Omental fat pad (tissue), 4 donors: ENCODE results near the gene ZNF83. TPM values are rescaled to one million over a fixed set of nuclear protein-coding genes. Genes with fewer than 3 reads are reported as not detected.
"Not testable (repeated sequence)": the region's sequence is repeated elsewhere in the genome, so short reads cannot be mapped to it uniquely, and the experiment has no call there.

Experiments used
- ATAC-seq: fragments of 150-250 bp; one replicate; pipeline ENCODE4 v1.9.1; 2016; ENCODE audit warnings: mild to moderate bottlenecking, moderate library complexity; ENCODE audit not compliant: low FRiP score
- DNase-seq: peaks from one replicate; pipeline ENCODE4 v3.0.0-alpha.2; 2019; ENCODE audit warnings: low spot score
- total RNA-seq, 4 donors: library from RNA; depleted of rRNA; stranded (reverse); fragments of >200 nt; gene quantifications; one replicate each; pipeline ENCODE4 v1.1.0, GENCODE V29; 2016
- TF ChIP-seq, protein P1 (sequence below), 3 donors: fragments of 450-650 bp; IDR thresholded peaks; one replicate each; pipeline ENCODE4 v1.5.1; 2016 to 2017; ENCODE audit warnings: antibody characterized with exemption in 3 of 3, mild to moderate bottlenecking in 3 of 3, moderate library complexity in 2 of 3

The ZNF83 gene
- total RNA-seq, result 10 to 100 TPM; 38.7 to 62.3 (median 51.8) TPM

DNA sequence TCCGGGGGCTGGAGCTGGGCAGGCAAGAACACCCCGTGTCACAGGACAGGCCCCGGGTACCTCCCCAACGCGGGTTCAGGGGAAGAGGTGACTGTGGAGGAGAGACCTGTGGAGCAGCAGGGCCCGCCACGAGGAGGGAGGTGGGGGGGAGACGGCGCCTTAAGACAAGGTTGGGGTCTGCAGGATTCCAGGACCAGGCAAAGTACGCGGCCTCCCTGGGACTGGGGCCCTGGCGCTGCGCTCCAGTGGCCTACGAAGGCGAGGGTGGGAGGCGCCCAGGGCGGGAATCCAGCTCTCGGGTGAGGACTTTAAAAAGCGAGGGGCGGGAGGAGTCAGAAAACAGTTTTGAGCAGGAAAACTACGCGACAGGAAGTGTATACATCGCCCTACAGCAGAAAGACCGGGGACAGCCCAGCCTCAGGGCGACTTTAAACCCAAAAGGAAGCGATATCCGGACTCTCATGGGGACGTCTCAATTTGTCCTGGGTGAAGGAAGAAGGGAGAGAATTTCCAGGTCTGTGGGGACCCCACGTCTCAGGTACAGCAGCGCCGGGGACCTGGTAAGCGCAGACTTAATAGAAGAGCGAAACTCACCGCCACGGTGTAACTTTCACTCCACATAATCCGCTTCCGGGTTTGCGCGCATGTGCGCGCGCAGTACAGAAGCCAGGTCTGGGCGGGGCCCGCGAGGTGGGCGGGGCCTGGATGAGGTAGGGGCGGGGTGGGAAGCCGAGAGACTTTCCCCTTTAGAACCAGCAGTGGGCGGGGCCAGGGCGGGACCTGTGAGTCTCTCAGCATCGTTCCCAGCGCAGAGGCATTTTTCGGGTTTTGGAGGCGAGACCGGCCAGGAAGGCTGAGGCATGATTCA, at the start of gene ZNF83:
Gene ZNF83 (minus strand): TSS at position 638 of the 868 bp plus-strand sequence.
- ATAC-seq, result peak; percentile 99
- TF ChIP-seq, protein P1, sequence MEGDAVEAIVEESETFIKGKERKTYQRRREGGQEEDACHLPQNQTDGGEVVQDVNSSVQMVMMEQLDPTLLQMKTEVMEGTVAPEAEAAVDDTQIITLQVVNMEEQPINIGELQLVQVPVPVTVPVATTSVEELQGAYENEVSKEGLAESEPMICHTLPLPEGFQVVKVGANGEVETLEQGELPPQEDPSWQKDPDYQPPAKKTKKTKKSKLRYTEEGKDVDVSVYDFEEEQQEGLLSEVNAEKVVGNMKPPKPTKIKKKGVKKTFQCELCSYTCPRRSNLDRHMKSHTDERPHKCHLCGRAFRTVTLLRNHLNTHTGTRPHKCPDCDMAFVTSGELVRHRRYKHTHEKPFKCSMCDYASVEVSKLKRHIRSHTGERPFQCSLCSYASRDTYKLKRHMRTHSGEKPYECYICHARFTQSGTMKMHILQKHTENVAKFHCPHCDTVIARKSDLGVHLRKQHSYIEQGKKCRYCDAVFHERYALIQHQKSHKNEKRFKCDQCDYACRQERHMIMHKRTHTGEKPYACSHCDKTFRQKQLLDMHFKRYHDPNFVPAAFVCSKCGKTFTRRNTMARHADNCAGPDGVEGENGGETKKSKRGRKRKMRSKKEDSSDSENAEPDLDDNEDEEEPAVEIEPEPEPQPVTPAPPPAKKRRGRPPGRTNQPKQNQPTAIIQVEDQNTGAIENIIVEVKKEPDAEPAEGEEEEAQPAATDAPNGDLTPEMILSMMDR (IDR thresholded peaks at IDR 0.05), result no peak
- peak; percentile 98 for DNase-seq

DNA sequence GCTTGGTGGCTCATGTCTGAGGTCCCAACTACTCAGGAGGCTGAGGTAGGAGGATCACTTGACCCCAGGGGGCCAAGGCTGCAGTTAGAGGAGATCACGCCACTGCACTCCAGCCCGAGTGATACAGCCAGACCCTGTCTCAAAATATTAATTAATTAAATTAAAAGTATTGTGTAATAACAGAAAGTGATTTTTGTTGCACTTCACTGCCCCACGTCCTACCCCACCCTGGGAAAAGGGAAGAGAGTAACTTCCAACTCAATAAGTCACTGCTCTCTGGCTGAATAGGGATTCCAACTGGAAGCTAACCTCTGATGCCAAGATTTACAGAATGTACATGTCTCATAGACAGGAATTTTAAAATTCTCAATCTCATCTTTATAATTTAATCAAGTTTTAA, 49.5 kb upstream of the ZNF83 start:
- TF ChIP-seq, protein P1 (IDR thresholded peaks at IDR 0.05), result no peak
- DNase-seq (no peak), ATAC-seq (no peak)

DNA sequence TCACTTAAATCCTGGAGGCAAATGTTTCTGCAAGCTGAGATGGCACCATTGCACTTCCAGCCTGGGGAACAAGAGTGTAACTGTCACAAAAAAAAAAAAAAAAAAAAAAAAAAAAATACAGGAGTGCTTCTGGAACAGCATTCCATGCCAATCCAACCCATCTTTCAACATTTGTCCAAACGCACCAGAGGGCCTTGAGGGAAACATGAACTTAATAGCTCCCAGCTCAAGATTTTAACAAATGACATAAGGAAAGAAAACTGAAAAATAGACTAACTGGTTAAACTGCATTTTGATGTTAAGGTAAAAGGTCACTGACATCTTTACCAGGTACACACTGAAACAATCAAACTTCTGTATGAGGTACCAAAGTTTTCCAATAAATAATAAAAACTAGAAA, 47.7 kb upstream of the ZNF83 start:
- DNase-seq, result no peak
- ATAC-seq, result no peak
- TF ChIP-seq, protein P1 (IDR thresholded peaks at IDR 0.05), result no peak

DNA sequence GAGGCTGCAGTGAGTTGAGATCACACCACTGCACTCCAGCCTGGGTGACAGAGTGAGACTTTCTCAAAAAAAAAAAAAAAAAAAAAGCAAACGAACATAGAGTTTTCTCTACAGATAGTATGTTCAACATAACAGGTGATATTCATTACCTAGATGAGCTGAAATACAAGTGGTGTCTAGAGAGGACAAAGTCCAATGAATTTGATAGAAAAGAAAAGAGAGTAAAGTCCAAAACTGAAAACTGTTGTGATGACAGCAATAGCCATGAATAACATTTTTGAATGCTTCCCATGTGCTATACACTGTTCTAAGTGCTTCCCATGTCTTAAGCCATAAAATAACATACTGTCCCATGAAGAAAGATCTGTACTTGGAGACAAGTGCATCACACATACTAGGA, 43.1 kb upstream of the ZNF83 start:
- ATAC-seq, result not testable (repeated sequence)

DNA sequence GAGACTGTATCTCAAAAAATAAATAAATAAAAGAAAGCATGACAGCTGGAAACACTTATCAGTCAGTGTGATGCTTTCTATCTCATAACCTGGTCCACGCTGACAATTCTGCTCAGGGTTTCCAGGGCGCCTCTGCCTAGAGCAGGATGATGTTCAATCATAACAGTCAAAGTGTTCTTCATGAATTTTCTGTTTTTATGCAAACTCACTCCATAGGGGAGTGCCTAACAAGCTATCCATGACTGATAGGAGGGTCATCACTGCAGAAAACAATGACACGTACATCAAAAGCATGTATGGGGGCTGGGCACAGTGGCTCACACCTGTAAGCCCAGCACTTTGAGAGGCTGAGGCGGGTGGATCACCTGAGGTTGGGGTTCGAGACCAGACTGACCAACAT, 41.4 kb upstream of the ZNF83 start:
- ATAC-seq (no peak), DNase-seq (no peak)
- TF ChIP-seq, protein P1 (IDR thresholded peaks at IDR 0.05), result no peak

More for the DNA sequence above, 43.1 kb upstream of the ZNF83 start:
- DNase-seq, result not testable (repeated sequence)

DNA sequence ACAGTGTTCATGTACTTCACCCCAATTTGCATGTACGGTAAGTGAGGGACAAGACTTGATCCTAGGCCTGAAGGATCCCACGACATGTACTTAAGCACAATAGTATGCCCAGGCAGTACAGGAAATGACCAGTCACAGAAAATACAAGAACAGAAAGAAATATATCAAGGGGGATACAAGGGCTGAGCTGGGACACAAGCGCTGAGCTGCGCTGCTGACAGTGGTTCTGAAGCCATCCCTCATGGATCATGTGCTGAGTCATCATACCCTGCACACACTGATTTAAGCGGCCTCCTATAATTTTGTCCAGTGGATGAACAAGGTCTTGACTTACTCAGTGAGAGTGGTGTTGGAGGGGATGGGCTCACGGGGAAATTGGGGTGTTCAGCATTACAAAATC, 37.1 kb upstream of the ZNF83 start:
- ATAC-seq, DNase-seq: not testable (repeated sequence)

DNA sequence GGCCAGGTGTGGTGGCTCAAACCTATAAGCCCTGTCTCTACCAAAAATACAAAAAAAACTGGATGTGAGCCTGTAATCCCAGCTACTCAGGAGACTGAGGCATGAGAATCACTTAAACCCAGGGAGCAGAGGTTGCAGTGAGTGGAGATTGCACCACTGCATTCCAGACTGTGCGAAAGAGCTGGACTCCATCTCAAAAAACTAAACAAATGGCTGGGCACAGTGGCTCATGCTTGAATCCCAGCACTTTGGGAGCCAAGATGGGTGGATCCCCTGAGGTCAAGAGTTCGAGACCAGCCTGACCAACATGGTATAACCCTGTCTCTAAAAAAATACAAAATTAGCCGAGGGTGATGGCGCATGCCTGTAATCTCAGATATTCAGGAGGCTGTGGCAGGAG, 34.9 kb upstream of the ZNF83 start:
- ATAC-seq (no peak), DNase-seq (no peak)
- TF ChIP-seq, protein P1 (IDR thresholded peaks at IDR 0.05), result no peak

DNA sequence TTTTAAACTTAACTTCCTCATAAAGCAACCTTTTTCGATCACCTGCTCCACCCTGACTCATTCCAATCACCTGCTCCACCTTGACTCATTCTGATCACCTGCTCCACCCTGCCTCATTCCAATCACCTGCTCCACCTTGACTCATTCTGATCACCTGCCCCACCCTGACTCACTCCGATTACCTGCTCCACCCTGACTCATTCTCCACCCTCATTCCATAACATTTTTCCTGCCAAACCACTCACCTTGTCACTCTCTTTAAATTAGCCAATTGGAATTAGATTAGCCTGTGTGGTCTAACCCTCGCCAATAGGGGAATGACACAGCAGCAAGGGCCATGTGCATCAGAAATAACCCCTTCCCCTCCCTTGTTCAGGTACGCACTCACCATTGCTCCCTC, 31.9 kb upstream of the ZNF83 start:
- ATAC-seq, result no peak
- TF ChIP-seq, protein P1 (IDR thresholded peaks at IDR 0.05), result no peak
- no peak for DNase-seq
